GM23338 (cell line): ENCODE results near the gene KIFBP. TPM values are rescaled to one million over a fixed set of nuclear protein-coding genes. Genes with fewer than 3 reads are reported as not detected.

Experiments
- ATAC-seq: fragments of 200-7000 bp; cut with Tn5 transposase; 3 replicates; pipeline ENCODE4 v1.9.1; 2020
- DNase-seq: peaks from one replicate; pipeline ENCODE4 v3.0.0-alpha.2; 2015; ENCODE audit warnings: low spot score
- H2AFZ ChIP-seq: fragments of 200-600 bp; sonication (generic); 2 replicates; pipeline ENCODE4 v1.8.0; 2016; ENCODE audit warnings: antibody characterized with exemption, mild to moderate bottlenecking, moderate library complexity
- H3F3A ChIP-seq: fragments of 200-600 bp; sonication (generic); replicated peaks from 2 replicates; pipeline ENCODE4 v1.8.0; 2017; ENCODE audit warnings: antibody characterized with exemption, mixed run types, low read depth
- H3K27ac ChIP-seq: fragments of 200-600 bp; sonication (generic); 2 replicates; pipeline ENCODE4 v1.6.1; 2016; ENCODE audit warnings: low read depth
- H3K27me3 ChIP-seq: fragments of 200-600 bp; sonication (generic); 2 replicates; pipeline ENCODE4 v1.8.0; 2016; ENCODE audit warnings: mild to moderate bottlenecking, mixed run types, moderate library complexity; ENCODE audit not compliant: insufficient read depth
- H3K36me3 ChIP-seq: fragments of 200-600 bp; sonication (generic); 2 replicates; pipeline ENCODE4 v1.8.0; 2016; ENCODE audit warnings: mild to moderate bottlenecking; ENCODE audit not compliant: insufficient read depth
- H3K4me1 ChIP-seq: fragments of 200-600 bp; sonication (generic); 2 replicates; pipeline ENCODE4 v1.8.0; 2016; ENCODE audit warnings: mild to moderate bottlenecking, moderate library complexity; ENCODE audit not compliant: insufficient read depth
- H3K4me2 ChIP-seq: fragments of 200-600 bp; sonication (generic); 2 replicates; pipeline ENCODE4 v1.7.1; 2017; ENCODE audit warnings: mixed run types
- H3K4me3 ChIP-seq: fragments of 200-600 bp; sonication (generic); 2 replicates; pipeline ENCODE4 v1.6.1; 2016; ENCODE audit warnings: mixed run types
- H3K79me2 ChIP-seq: fragments of 200-600 bp; sonication (generic); replicated peaks from 2 replicates; pipeline ENCODE4 v1.8.0; 2017; ENCODE audit warnings: mild to moderate bottlenecking; ENCODE audit not compliant: insufficient read depth
- H3K9me2 ChIP-seq: fragments of 200-600 bp; sonication (generic); 2 replicates; pipeline ENCODE4 v1.8.0; 2017; ENCODE audit not compliant: insufficient read depth
- H4K20me1 ChIP-seq: fragments of 200-600 bp; sonication (generic); replicated peaks from 2 replicates; pipeline ENCODE4 v1.8.0; 2017; ENCODE audit warnings: mild to moderate bottlenecking; ENCODE audit not compliant: insufficient read depth
- H3K27ac Mint-ChIP-seq: 2 replicates; pipeline ENCODE4 v1.8.0; 2020; ENCODE audit warnings: inconsistent platforms, mild to moderate bottlenecking, moderate library complexity, mixed read lengths
- H3K27me3 Mint-ChIP-seq: 3 replicates; pipeline ENCODE4 v1.8.0; 2022; ENCODE audit warnings: low read depth, mild to moderate bottlenecking, moderate library complexity, mixed read lengths, inconsistent platforms; ENCODE audit not compliant: insufficient read depth, poor library complexity
- H3K36me3 Mint-ChIP-seq: 3 replicates; pipeline ENCODE4 v1.8.0; 2021; ENCODE audit warnings: low read depth, mild to moderate bottlenecking, inconsistent platforms, moderate library complexity, mixed read lengths
- H3K4me1 Mint-ChIP-seq: 3 replicates; pipeline ENCODE4 v1.8.0; 2020; ENCODE audit warnings: mild to moderate bottlenecking, inconsistent platforms, mixed read lengths
- H3K4me3 Mint-ChIP-seq: 3 replicates; pipeline ENCODE4 v1.8.0; 2021; ENCODE audit warnings: moderate library complexity, mild to moderate bottlenecking, inconsistent platforms, mixed read lengths
- H3K9me3 Mint-ChIP-seq: 3 replicates; pipeline ENCODE4 v1.8.0; 2020; ENCODE audit warnings: moderate library complexity, mild to moderate bottlenecking, inconsistent platforms, mixed read lengths
- CREB1 ChIP-seq: fragments of 250-450 bp; sonication (Bioruptor Pico); IDR thresholded peaks from 2 replicates; pipeline ENCODE4 v1.5.0; 2020; ENCODE audit warnings: low read depth, mild to moderate bottlenecking, moderate library complexity
- JUNB ChIP-seq: IDR thresholded peaks from one replicate; pipeline ENCODE4 v1.6.1; 2016; ENCODE audit warnings: antibody characterized with exemption; ENCODE audit not compliant: unreplicated experiment
- NANOG ChIP-seq: IDR thresholded peaks from 2 replicates; pipeline ENCODE4 v1.6.1; 2016; ENCODE audit warnings: antibody characterized with exemption, borderline replicate concordance
- POLR2AphosphoS5 ChIP-seq: IDR thresholded peaks from 2 replicates; pipeline ENCODE4 v1.6.1; 2016; ENCODE audit warnings: antibody characterized with exemption, low read depth
- ZNF331 ChIP-seq: fragments of 250-450 bp; sonication (Bioruptor Pico); IDR thresholded peaks from 2 replicates; pipeline ENCODE4 v1.5.0; 2020; ENCODE audit warnings: low read depth, mild to moderate bottlenecking, moderate library complexity
- long read RNA-seq: library from polyadenylated mRNA; unstranded; transcript quantifications from one replicate; pipeline ENCODE4 v2.0.0, GENCODE V29; 2020; ENCODE audit not compliant: unreplicated experiment
- polyA plus RNA-seq: library from polyadenylated mRNA; unstranded; fragments of >200 nt; fragmentation: Nextera tagmentation; extraction: Ambion mirVana; gene quantifications from 2 replicates; pipeline ENCODE4 v1.2.1, GENCODE V29; 2016
- total RNA-seq: library from RNA; depleted of rRNA; stranded (reverse); fragments of >200 nt; shearing (Covaris generic); gene quantifications from 2 replicates; pipeline ENCODE4 v1.2.3, GENCODE V29; 2014; rRNA removed
- TF ChIP-seq, protein P1 (sequence below): IDR thresholded peaks from one replicate; pipeline ENCODE4 v1.6.1; 2018; ENCODE audit warnings: antibody characterized with exemption; ENCODE audit not compliant: unreplicated experiment
- TF ChIP-seq, protein P2 (sequence below), 2 experiments: fragments of 200-600 bp in 1 of 2; sonication (generic) in 1 of 2; conservative IDR thresholded peaks; 2 replicates each; pipeline versions ENCODE4 v1.5.1 to v1.6.1; 2016 to 2017; ENCODE audit warnings: antibody characterized with exemption in 2 of 2, low read depth in 2 of 2, mild to moderate bottlenecking in 2 of 2, moderate library complexity in 1 of 2

The KIFBP gene, protein sequence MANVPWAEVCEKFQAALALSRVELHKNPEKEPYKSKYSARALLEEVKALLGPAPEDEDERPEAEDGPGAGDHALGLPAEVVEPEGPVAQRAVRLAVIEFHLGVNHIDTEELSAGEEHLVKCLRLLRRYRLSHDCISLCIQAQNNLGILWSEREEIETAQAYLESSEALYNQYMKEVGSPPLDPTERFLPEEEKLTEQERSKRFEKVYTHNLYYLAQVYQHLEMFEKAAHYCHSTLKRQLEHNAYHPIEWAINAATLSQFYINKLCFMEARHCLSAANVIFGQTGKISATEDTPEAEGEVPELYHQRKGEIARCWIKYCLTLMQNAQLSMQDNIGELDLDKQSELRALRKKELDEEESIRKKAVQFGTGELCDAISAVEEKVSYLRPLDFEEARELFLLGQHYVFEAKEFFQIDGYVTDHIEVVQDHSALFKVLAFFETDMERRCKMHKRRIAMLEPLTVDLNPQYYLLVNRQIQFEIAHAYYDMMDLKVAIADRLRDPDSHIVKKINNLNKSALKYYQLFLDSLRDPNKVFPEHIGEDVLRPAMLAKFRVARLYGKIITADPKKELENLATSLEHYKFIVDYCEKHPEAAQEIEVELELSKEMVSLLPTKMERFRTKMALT
- 36.4 and 39.8 TPM in 2 replicates for total RNA-seq
- 21.9 and 24.5 TPM in 2 replicates for polyA plus RNA-seq
- long read RNA-seq, transcript KIF1BP-201 (7 exons, 2,544 nt) = major isoform, 11 of 17 reads
- long read RNA-seq, partial matches to known transcripts = 2 of 17 reads
- long read RNA-seq, other reads (novel, unspliced or antisense) = 3 of 17 reads

DNA sequence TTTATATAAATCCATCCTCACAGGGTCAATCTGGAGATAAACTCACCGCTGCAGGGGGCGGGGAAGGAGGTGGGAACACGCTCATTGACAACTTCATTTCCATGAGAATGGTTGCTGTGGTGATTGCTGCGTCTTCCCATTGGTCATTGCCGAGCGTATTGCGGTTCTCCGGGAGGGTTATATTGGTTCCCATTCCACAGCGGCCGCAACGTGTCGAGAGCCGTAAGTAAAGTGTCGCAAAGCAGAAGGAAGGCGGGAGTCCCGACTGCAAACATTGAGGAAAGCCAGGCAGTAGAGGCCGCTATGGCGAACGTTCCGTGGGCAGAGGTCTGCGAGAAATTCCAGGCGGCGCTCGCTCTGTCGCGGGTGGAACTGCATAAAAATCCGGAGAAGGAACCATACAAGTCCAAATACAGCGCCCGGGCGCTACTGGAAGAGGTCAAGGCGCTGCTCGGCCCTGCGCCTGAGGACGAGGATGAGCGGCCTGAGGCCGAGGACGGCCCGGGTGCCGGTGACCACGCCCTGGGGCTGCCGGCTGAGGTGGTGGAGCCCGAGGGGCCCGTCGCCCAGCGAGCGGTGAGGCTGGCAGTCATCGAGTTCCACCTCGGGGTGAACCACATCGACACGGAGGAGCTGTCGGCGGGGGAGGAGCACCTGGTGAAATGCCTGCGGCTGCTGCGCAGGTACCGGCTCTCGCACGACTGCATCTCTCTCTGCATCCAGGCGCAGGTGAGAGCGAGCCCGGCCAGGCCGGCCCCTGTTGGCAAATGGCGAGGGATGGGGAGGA, at the start of gene KIFBP:
Gene KIFBP, plus strand, starts transcription at position 274 of the 787 bp plus-strand sequence. Its CDS starts 30 bp downstream, at position 304.
- peak within 1 kb of the TSS; percentile 77; the same call in 1 of the 2 replicates for H2AFZ ChIP-seq
- peaks cover 45% of the 10 kb centered on the region for H3K79me2 ChIP-seq
- peaks cover 18% of the 10 kb centered on the region for H3K36me3 ChIP-seq
- H3K4me2 ChIP-seq = peak within 1 kb of the TSS; percentile 92
- no peaks in the 10 kb centered on the region for H3K27me3 ChIP-seq
- peaks cover 7% of the 10 kb centered on the region for H3K27me3 Mint-ChIP-seq
- H3K4me1 Mint-ChIP-seq = peaks cover 15% of the 10 kb centered on the region
- no peaks in the 10 kb centered on the region; the same call in none of the 2 replicates for H4K20me1 ChIP-seq
- TF ChIP-seq ZNF331 (CRISPR knock-in tag) = no peak
- TF ChIP-seq, protein P1, sequence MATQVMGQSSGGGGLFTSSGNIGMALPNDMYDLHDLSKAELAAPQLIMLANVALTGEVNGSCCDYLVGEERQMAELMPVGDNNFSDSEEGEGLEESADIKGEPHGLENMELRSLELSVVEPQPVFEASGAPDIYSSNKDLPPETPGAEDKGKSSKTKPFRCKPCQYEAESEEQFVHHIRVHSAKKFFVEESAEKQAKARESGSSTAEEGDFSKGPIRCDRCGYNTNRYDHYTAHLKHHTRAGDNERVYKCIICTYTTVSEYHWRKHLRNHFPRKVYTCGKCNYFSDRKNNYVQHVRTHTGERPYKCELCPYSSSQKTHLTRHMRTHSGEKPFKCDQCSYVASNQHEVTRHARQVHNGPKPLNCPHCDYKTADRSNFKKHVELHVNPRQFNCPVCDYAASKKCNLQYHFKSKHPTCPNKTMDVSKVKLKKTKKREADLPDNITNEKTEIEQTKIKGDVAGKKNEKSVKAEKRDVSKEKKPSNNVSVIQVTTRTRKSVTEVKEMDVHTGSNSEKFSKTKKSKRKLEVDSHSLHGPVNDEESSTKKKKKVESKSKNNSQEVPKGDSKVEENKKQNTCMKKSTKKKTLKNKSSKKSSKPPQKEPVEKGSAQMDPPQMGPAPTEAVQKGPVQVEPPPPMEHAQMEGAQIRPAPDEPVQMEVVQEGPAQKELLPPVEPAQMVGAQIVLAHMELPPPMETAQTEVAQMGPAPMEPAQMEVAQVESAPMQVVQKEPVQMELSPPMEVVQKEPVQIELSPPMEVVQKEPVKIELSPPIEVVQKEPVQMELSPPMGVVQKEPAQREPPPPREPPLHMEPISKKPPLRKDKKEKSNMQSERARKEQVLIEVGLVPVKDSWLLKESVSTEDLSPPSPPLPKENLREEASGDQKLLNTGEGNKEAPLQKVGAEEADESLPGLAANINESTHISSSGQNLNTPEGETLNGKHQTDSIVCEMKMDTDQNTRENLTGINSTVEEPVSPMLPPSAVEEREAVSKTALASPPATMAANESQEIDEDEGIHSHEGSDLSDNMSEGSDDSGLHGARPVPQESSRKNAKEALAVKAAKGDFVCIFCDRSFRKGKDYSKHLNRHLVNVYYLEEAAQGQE = peak; percentile 13
- 0 out of 2 replicates have a peak, but pooled peaks have one; percentile 50 for TF ChIP-seq CREB1
- TF ChIP-seq POLR2AphosphoS5 = peak; percentile 97
- TF ChIP-seq, protein P2, sequence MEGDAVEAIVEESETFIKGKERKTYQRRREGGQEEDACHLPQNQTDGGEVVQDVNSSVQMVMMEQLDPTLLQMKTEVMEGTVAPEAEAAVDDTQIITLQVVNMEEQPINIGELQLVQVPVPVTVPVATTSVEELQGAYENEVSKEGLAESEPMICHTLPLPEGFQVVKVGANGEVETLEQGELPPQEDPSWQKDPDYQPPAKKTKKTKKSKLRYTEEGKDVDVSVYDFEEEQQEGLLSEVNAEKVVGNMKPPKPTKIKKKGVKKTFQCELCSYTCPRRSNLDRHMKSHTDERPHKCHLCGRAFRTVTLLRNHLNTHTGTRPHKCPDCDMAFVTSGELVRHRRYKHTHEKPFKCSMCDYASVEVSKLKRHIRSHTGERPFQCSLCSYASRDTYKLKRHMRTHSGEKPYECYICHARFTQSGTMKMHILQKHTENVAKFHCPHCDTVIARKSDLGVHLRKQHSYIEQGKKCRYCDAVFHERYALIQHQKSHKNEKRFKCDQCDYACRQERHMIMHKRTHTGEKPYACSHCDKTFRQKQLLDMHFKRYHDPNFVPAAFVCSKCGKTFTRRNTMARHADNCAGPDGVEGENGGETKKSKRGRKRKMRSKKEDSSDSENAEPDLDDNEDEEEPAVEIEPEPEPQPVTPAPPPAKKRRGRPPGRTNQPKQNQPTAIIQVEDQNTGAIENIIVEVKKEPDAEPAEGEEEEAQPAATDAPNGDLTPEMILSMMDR (conservative IDR thresholded peaks at IDR 0.05; ENCODE audit: low read depth in 2 of 2) = peak; percentile 42 to 54
- TF ChIP-seq NANOG = no peak
- TF ChIP-seq JUNB = no peak
- H3K27ac ChIP-seq = peak within 1 kb of the TSS; percentile 22
- no peaks in the 10 kb centered on the region for H3K9me3 Mint-ChIP-seq
- H3K4me3 ChIP-seq = peak within 1 kb of the TSS; percentile 63
- DNase-seq (peak; percentile 99), ATAC-seq (peak; percentile 84)
- H3F3A ChIP-seq = 0 out of 2 replicates have a peak, but pooled peaks cover 4% of the 10 kb centered on the region
- H3K9me2 ChIP-seq = no peaks in the 10 kb centered on the region
- H3K4me1 ChIP-seq = peaks cover 9% of the 10 kb centered on the region; the same call in 1 of the 2 replicates
- H3K27ac Mint-ChIP-seq = peak within 1 kb of the TSS; percentile 98
- peak within 1 kb of the TSS; percentile 92 for H3K4me3 Mint-ChIP-seq
- peaks cover 24% of the 10 kb centered on the region for H3K36me3 Mint-ChIP-seq
